ENCODE data around the gene MYO9B. TPM values are rescaled to one million over a fixed set of nuclear protein-coding genes. Genes with fewer than 3 reads are reported as not detected.
A peak's percentile ranks its signal among the peaks of the same experiment; 100 is the strongest.

Gene MYO9B
- total RNA-seq, 1 experiment from 2014 or later = 103 TPM

DNA sequence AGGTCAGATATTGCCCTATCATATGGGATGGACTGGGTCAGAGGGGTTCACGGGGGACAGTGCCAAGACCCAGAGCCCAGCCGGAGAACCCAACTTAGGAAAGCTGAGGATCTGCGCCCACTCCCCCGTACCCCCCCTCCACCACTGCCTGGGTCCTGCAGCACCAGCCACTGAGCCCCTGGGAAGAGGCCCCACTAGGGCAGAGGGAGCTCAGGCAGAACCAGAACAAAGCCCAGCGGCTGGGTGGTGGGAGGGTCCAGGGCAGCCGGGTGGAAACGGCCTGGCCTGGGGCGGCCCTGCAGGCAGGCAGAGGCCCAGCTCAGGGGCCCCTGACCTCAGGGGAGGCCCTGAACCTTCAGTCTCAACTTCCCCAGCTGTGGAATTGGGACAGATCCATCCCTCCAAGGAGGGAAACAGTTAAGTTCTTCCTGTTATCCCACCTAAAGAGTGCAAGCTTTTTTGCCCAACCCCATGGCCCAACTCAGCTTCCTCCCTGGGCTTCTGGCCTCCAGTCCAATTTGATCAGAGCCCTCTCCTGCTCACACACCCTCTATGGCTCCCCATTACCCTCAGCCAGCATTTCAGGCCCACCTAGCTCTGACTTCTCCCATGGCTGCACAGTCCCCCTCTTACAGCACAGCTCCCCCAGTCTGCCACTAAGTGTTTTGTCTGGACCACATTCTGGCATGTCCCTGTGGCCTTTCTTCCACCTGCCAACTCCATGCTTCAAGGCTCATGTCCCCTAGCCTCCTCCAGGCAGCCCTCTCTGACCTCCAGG is 167.0 kb downstream of the MYO9B start:
- peak overlapping the region; percentile 89 for H3K4me2 ChIP-seq
- no peaks in the 10 kb centered on the region for H3K9me3 ChIP-seq (ENCODE audit: insufficient read depth, low read depth)
- ChIA-PET CTCF (interaction anchor here (0.8 kb wide), 1 partner anchor 22 kb away, joined by 9 read pairs; the partner anchor contains the start of gene USHBP1), POLR2A (ENCODE audit: unreplicated experiment) (no interaction called here)
- H3K4me1 ChIP-seq (replicated peaks; ENCODE audit: insufficient read depth) = peaks cover 50% of the 10 kb centered on the region
- intact Hi-C loops (cut with micrococcal nuclease; ENCODE audit: unreplicated experiment) = no loop called here
- peak overlapping the region; percentile 82 for H3K4me3 ChIP-seq
- BruUV-seq (replicated peaks) = no TSS peak
- H3F3A ChIP-seq (ENCODE audit: insufficient read depth, low read depth) = peaks cover 34% of the 10 kb centered on the region
- TF ChIP-seq, protein P1, sequence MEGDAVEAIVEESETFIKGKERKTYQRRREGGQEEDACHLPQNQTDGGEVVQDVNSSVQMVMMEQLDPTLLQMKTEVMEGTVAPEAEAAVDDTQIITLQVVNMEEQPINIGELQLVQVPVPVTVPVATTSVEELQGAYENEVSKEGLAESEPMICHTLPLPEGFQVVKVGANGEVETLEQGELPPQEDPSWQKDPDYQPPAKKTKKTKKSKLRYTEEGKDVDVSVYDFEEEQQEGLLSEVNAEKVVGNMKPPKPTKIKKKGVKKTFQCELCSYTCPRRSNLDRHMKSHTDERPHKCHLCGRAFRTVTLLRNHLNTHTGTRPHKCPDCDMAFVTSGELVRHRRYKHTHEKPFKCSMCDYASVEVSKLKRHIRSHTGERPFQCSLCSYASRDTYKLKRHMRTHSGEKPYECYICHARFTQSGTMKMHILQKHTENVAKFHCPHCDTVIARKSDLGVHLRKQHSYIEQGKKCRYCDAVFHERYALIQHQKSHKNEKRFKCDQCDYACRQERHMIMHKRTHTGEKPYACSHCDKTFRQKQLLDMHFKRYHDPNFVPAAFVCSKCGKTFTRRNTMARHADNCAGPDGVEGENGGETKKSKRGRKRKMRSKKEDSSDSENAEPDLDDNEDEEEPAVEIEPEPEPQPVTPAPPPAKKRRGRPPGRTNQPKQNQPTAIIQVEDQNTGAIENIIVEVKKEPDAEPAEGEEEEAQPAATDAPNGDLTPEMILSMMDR (conservative IDR thresholded peaks at IDR 0.05) = no peak
- TF ChIP-seq EZH2 (IDR thresholded peaks at IDR 0.05; ENCODE audit: low read depth) = no peak
- H3K27me3 ChIP-seq (ENCODE audit: insufficient read depth, low read depth) = no peaks in the 10 kb centered on the region
- peaks cover 40% of the 10 kb centered on the region for H4K20me1 ChIP-seq (ENCODE audit: insufficient read depth)
- peaks cover 16% of the 10 kb centered on the region for H3K36me3 ChIP-seq (ENCODE audit: low read depth)
- DNase-seq = peak in 1 of 2 experiments; percentile 21
- H3K79me2 ChIP-seq (ENCODE audit: low read depth) = peaks cover 81% of the 10 kb centered on the region
- no peaks in the 10 kb centered on the region for H3K9me2 ChIP-seq (ENCODE audit: insufficient read depth)
- H3K27ac ChIP-seq = 0 out of 2 replicates have a peak overlapping the region, but pooled peaks have one; percentile 14
- no peak overlapping the region for H2AFZ ChIP-seq

DNA sequence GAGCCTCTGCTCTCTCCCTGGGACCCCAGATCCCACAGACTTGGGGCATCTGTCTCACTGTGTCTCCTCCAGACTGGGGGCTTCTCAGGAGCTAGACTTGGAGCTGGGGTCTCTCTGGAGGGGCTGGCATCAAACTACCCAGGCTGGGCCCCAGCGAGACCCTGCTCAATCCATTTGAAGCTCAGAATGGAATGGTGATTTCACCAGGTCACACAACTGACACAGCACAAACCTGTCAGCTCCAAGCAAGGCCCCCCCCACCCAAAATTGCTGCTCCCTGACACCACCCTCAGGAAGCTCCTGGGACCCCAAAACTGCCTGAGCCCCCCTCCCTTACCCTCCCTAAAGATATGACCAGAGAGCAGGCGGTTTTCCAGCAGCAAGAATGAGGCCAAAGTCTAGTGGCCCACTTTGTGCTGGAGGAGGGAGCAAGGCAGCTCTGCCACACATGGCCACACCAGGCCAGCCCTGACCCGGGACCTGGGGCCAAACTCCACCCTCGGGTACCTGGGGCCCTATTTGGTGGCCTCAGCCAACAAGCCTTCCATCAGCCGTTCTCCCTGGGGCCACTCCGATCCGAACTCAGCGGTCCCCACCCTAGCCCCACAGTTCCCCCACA is 167.7 kb downstream of the MYO9B start:
- ChIA-PET POLR2A (ENCODE audit: unreplicated experiment) (no interaction called here), CTCF (interaction anchor here (0.7 kb wide), 1 partner anchor 9 kb away, joined by 16 read pairs; no protein-coding TSS in a partner anchor)
- Histone ChIP-seq H3K9me3 (ENCODE audit: insufficient read depth, low read depth) (no peaks in the 10 kb centered on the region), H3K4me3 (peak overlapping the region; percentile 82), H3K27ac (peak overlapping the region; percentile 47), H3K4me2 (peak overlapping the region; percentile 89), H4K20me1 (ENCODE audit: insufficient read depth) (peaks cover 36% of the 10 kb centered on the region), H3K79me2 (ENCODE audit: low read depth) (peaks cover 74% of the 10 kb centered on the region), H3K36me3 (ENCODE audit: low read depth) (peaks cover 9% of the 10 kb centered on the region), H3K9me2 (ENCODE audit: insufficient read depth) (no peaks in the 10 kb centered on the region), H3K4me1 (replicated peaks; ENCODE audit: insufficient read depth) (peaks cover 57% of the 10 kb centered on the region), H2AFZ (no peak overlapping the region), H3F3A (ENCODE audit: insufficient read depth, low read depth) (peaks cover 36% of the 10 kb centered on the region), H3K27me3 (ENCODE audit: insufficient read depth, low read depth) (no peaks in the 10 kb centered on the region)
- no TSS peak for BruUV-seq (replicated peaks)
- peak in 1 of 2 experiments; percentile 19 for DNase-seq
- no peak for TF ChIP-seq EZH2 (IDR thresholded peaks at IDR 0.05; ENCODE audit: low read depth)
- TF ChIP-seq, protein P1 (conservative IDR thresholded peaks at IDR 0.05) = no peak
- intact Hi-C loops (cut with micrococcal nuclease; ENCODE audit: unreplicated experiment) = no loop called here

DNA sequence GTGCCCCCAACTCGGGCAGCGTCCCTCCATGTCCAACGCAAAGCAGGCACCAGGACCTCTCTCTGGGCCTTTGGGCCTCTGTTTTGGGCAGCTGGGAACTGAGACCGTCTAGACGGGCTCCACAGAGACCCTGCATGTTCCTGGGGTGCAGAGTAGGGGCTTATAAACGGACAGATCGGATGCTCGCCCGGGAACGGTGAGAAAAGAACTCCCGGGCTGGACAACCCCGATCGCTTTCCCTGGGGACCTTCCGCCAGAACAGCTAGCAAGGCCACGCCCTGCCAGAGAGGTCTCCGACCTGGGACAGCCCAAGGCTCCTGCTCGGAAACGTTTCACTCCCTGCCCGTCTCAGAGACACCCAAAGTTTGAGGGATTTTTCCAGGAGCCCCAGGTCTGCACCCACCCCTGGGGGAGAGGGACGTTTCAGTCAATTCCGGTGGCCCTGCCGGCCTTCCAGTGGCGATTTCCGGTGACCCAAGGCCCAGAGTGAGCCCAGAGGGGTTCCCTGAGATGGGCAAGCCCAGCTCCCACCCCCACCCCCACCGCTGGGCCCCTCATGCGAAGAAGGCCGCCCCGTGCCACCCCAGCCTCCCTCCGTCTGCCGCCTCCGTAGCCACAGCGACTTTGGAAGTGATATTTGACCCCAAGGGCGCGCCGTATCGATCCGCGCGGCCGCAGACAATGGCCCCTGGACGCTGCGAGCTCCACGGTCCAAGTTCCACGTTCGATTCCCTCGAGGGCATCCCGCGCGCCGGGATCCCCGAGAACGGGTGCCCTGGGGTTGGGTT is 168.4 kb downstream of the MYO9B start:
- Histone ChIP-seq H3F3A (ENCODE audit: insufficient read depth, low read depth) (peaks cover 38% of the 10 kb centered on the region), H3K9me3 (ENCODE audit: insufficient read depth, low read depth) (no peaks in the 10 kb centered on the region), H3K4me2 (peak overlapping the region; percentile 89), H3K4me1 (replicated peaks; ENCODE audit: insufficient read depth) (peaks cover 64% of the 10 kb centered on the region), H3K27ac (peak overlapping the region; percentile 47), H2AFZ (peak overlapping the region; percentile 63; the same call in 1 of the 2 replicates), H4K20me1 (ENCODE audit: insufficient read depth) (peaks cover 36% of the 10 kb centered on the region), H3K27me3 (ENCODE audit: insufficient read depth, low read depth) (no peaks in the 10 kb centered on the region), H3K4me3 (peak overlapping the region; percentile 82), H3K79me2 (ENCODE audit: low read depth) (peaks cover 67% of the 10 kb centered on the region), H3K9me2 (ENCODE audit: insufficient read depth) (no peaks in the 10 kb centered on the region), H3K36me3 (ENCODE audit: low read depth) (0 out of 2 replicates have a peak, but pooled peaks cover 5% of the 10 kb centered on the region)
- TSS peak; percentile 5 for BruUV-seq (replicated peaks)
- intact Hi-C loops (cut with micrococcal nuclease; ENCODE audit: unreplicated experiment) = no loop called here
- DNase-seq = peak; percentile 43 to 54
- ChIA-PET CTCF (interaction anchor here (0.7 kb wide), 1 partner anchor 10 kb away, joined by 16 read pairs; no protein-coding TSS in a partner anchor), POLR2A (ENCODE audit: unreplicated experiment) (interaction anchor here (0.6 kb wide), 1 partner anchor 16 kb away, joined by 6 read pairs; no protein-coding TSS in a partner anchor)
- TF ChIP-seq EZH2 (IDR thresholded peaks at IDR 0.05; ENCODE audit: low read depth) = no peak
- TF ChIP-seq, protein P1 (conservative IDR thresholded peaks at IDR 0.05) = no peak

Measured in PC-9 (cell line).